ENCODE results near the gene PITPNB. TPM values are rescaled to one million over a fixed set of nuclear protein-coding genes. Genes with fewer than 3 reads are reported as not detected.

The PITPNB gene
- total RNA-seq, 1 donor from 2014 or later: 72.5 TPM

GRCh38 chr22:27961182-27961581 is 42.1 kb upstream of the PITPNB start:
- Mint-ChIP-seq H3K27ac (ENCODE audit: unreplicated experiment) (no peak overlapping the region), H3K4me3 (ENCODE audit: unreplicated experiment) (no peak overlapping the region), H3K4me1 (ENCODE audit: unreplicated experiment) (no peaks in the 10 kb centered on the region), H3K36me3 (ENCODE audit: low read depth, unreplicated experiment) (no peaks in the 10 kb centered on the region), H3K9me3 (ENCODE audit: unreplicated experiment) (no peaks in the 10 kb centered on the region), H3K27me3 (ENCODE audit: unreplicated experiment) (no peaks in the 10 kb centered on the region)
- TF ChIP-seq CTCF (IDR thresholded peaks at IDR 0.05; ENCODE audit: unreplicated experiment): no peak
- no peak for DNase-seq (ENCODE audit: low spot score)

GRCh38 chr22:27959335-27960090 is 40.5 kb upstream of the PITPNB start:
- Mint-ChIP-seq H3K27ac (ENCODE audit: unreplicated experiment) (no peak overlapping the region), H3K4me1 (ENCODE audit: unreplicated experiment) (no peaks in the 10 kb centered on the region), H3K4me3 (ENCODE audit: unreplicated experiment) (no peak overlapping the region), H3K36me3 (ENCODE audit: low read depth, unreplicated experiment) (no peaks in the 10 kb centered on the region), H3K9me3 (ENCODE audit: unreplicated experiment) (no peaks in the 10 kb centered on the region), H3K27me3 (ENCODE audit: unreplicated experiment) (no peaks in the 10 kb centered on the region)
- TF ChIP-seq CTCF (IDR thresholded peaks at IDR 0.05; ENCODE audit: unreplicated experiment): no peak
- no peak for DNase-seq (ENCODE audit: low spot score)

GRCh38 chr22:27952779-27953178 is 33.7 kb upstream of the PITPNB start:
- Mint-ChIP-seq H3K36me3 (ENCODE audit: low read depth, unreplicated experiment) (no peaks in the 10 kb centered on the region), H3K27me3 (ENCODE audit: unreplicated experiment) (no peaks in the 10 kb centered on the region), H3K4me1 (ENCODE audit: unreplicated experiment) (no peaks in the 10 kb centered on the region), H3K4me3 (ENCODE audit: unreplicated experiment) (no peak overlapping the region), H3K9me3 (ENCODE audit: unreplicated experiment) (no peaks in the 10 kb centered on the region), H3K27ac (ENCODE audit: unreplicated experiment) (no peak overlapping the region)
- no peak for DNase-seq (ENCODE audit: low spot score)
- TF ChIP-seq CTCF (IDR thresholded peaks at IDR 0.05; ENCODE audit: unreplicated experiment): no peak

GRCh38 chr22:27952091-27952490 is 33.0 kb upstream of the PITPNB start:
- peaks cover 1% of the 10 kb centered on the region for H3K4me1 Mint-ChIP-seq (ENCODE audit: unreplicated experiment)
- DNase-seq (ENCODE audit: low spot score): no peak
- no peak overlapping the region for H3K4me3 Mint-ChIP-seq (ENCODE audit: unreplicated experiment)
- no peaks in the 10 kb centered on the region for H3K36me3 Mint-ChIP-seq (ENCODE audit: low read depth, unreplicated experiment)
- H3K27me3 Mint-ChIP-seq (ENCODE audit: unreplicated experiment): no peaks in the 10 kb centered on the region
- H3K9me3 Mint-ChIP-seq (ENCODE audit: unreplicated experiment): no peaks in the 10 kb centered on the region
- H3K27ac Mint-ChIP-seq (ENCODE audit: unreplicated experiment): no peak overlapping the region
- no peak for TF ChIP-seq CTCF (IDR thresholded peaks at IDR 0.05; ENCODE audit: unreplicated experiment)

GRCh38 chr22:27949421-27949820 is 30.4 kb upstream of the PITPNB start:
- no peaks in the 10 kb centered on the region for H3K36me3 Mint-ChIP-seq (ENCODE audit: low read depth, unreplicated experiment)
- no peaks in the 10 kb centered on the region for H3K27me3 Mint-ChIP-seq (ENCODE audit: unreplicated experiment)
- TF ChIP-seq CTCF (IDR thresholded peaks at IDR 0.05; ENCODE audit: unreplicated experiment): no peak
- H3K27ac Mint-ChIP-seq (ENCODE audit: unreplicated experiment): no peak overlapping the region
- H3K9me3 Mint-ChIP-seq (ENCODE audit: unreplicated experiment): no peaks in the 10 kb centered on the region
- DNase-seq (ENCODE audit: low spot score): no peak
- H3K4me3 Mint-ChIP-seq (ENCODE audit: unreplicated experiment): no peak overlapping the region
- H3K4me1 Mint-ChIP-seq (ENCODE audit: unreplicated experiment): peaks cover 6% of the 10 kb centered on the region

Data from endothelial cell (in vitro differentiated cells).